HL-60 (cell line): ENCODE data around the gene GFPT1.

Experiments
- DNase-seq, 2 experiments: peaks; one replicate each; pipeline ENCODE4 v3.0.0-alpha.2; 2010 to 2020; ENCODE audit warnings: low read depth in 1 of 2, low spot score in 1 of 2
- H3K27ac ChIP-seq: fragments of 250-450 bp; sonication (Bioruptor Pico); replicated peaks from 2 replicates; pipeline ENCODE4 v1.5.1; 2020; ENCODE audit warnings: mild to moderate bottlenecking, moderate library complexity
- H3K27me3 ChIP-seq: fragments of 250-450 bp; sonication (Bioruptor Pico); 2 replicates; pipeline ENCODE4 v1.5.1; 2021; ENCODE audit warnings: mild to moderate bottlenecking, moderate library complexity; ENCODE audit not compliant: insufficient read depth, poor library complexity, severe bottlenecking
- H3K4me3 ChIP-seq: replicated peaks from 2 replicates; pipeline ENCODE4 v1.5.1; 2011; ENCODE audit warnings: mild to moderate bottlenecking, control low read depth, low read length; ENCODE audit not compliant: insufficient read depth
- CTCF ChIP-seq: IDR thresholded peaks from one replicate; pipeline ENCODE4 v1.5.1; 2011; ENCODE audit warnings: low read length, control low read depth, inconsistent platforms; ENCODE audit not compliant: insufficient read depth
- GABPA ChIP-seq: IDR thresholded peaks from 2 replicates; pipeline ENCODE4 v1.6.1; 2012; ENCODE audit warnings: low read depth
- POLR2AphosphoS5 ChIP-seq: IDR thresholded peaks from 2 replicates; pipeline ENCODE4 v1.6.1; 2012; ENCODE audit warnings: low read depth
- REST ChIP-seq: IDR thresholded peaks from 2 replicates; pipeline ENCODE4 v1.6.1; 2012; ENCODE audit warnings: low read depth; ENCODE audit not compliant: insufficient replicate concordance
- SPI1 ChIP-seq: IDR thresholded peaks from 2 replicates; pipeline ENCODE4 v1.6.1; 2012; ENCODE audit warnings: low read depth, mild to moderate bottlenecking, borderline replicate concordance

The GFPT1 gene

GRCh38 chr2:69300650-69301049, 86.4 kb downstream of the GFPT1 start:
- Histone ChIP-seq H3K27me3 (no peaks in the 10 kb centered on the region), H3K27ac (no peak overlapping the region)
- DNase-seq: peak; percentile 49 to 54

GRCh38 chr2:69299772-69300516, 87.1 kb downstream of the GFPT1 start:
- Histone ChIP-seq H3K4me3 (no peak overlapping the region), H3K27me3 (no peaks in the 10 kb centered on the region), H3K27ac (no peak overlapping the region)
- TF ChIP-seq POLR2AphosphoS5 (no peak), CTCF (no peak), REST (no peak)
- no peak for DNase-seq

More at GRCh38 chr2:69300650-69301049, 86.4 kb downstream of the GFPT1 start:
- TF ChIP-seq REST: no peak
- no peak for TF ChIP-seq GABPA
- TF ChIP-seq CTCF: no peak
- no peak overlapping the region for H3K4me3 ChIP-seq

GRCh38 chr2:69298862-69299261, 88.2 kb downstream of the GFPT1 start:
- DNase-seq: no peak
- no peak for TF ChIP-seq SPI1
- TF ChIP-seq POLR2AphosphoS5: no peak
- no peak for TF ChIP-seq CTCF
- TF ChIP-seq GABPA: no peak
- no peak for TF ChIP-seq REST
- H3K27ac ChIP-seq: no peak overlapping the region
- H3K4me3 ChIP-seq: no peak overlapping the region
- no peaks in the 10 kb centered on the region for H3K27me3 ChIP-seq
